ENCODE results near the gene COL5A3. TPM values are rescaled to one million over a fixed set of nuclear protein-coding genes. Genes with fewer than 3 reads are reported as not detected.
A peak's percentile ranks its signal among the peaks of the same experiment; 100 is the strongest.

Gene COL5A3
- total and polyA plus RNA-seq, 12 donors: 0.61 to 26.2 (median 6.8) TPM

DNA sequence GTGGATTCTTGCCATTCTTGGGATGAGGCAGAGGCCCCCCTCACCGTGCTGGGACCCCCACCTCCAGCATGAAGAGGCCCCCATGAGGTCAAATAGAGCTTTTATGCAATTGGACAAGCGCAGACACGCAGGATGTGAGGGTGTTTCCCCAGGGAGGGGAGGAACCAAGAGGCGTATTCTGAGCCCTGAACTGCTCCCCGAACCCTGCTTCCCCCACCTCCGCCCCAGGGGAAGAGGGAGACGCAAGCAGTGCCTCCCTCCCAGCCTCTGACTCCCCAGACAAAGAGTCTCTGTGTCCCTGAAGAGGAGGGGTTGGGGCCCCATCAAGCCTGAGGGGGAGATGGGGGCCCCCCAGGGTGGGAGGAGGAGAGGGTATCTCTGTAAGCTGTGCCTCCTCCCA lies 1.7 kb upstream of the COL5A3 start:
- no peaks in the 10 kb centered on the region for H3K36me3 ChIP-seq (replicated peaks in 1 of 2)
- no peak for DNase-seq
- TF ChIP-seq, protein P1, sequence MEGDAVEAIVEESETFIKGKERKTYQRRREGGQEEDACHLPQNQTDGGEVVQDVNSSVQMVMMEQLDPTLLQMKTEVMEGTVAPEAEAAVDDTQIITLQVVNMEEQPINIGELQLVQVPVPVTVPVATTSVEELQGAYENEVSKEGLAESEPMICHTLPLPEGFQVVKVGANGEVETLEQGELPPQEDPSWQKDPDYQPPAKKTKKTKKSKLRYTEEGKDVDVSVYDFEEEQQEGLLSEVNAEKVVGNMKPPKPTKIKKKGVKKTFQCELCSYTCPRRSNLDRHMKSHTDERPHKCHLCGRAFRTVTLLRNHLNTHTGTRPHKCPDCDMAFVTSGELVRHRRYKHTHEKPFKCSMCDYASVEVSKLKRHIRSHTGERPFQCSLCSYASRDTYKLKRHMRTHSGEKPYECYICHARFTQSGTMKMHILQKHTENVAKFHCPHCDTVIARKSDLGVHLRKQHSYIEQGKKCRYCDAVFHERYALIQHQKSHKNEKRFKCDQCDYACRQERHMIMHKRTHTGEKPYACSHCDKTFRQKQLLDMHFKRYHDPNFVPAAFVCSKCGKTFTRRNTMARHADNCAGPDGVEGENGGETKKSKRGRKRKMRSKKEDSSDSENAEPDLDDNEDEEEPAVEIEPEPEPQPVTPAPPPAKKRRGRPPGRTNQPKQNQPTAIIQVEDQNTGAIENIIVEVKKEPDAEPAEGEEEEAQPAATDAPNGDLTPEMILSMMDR (IDR thresholded peaks at IDR 0.05): no peak
- no peak for TF ChIP-seq POLR2A (IDR thresholded peaks at IDR 0.05)
- H3K9me3 ChIP-seq (replicated peaks in 1 of 3): no peaks in the 10 kb centered on the region
- intact Hi-C loops (cut with DNase I): no loop called here
- no peak overlapping the region for H3K27ac ChIP-seq
- peaks cover 28% of the 10 kb centered on the region for H3K27me3 ChIP-seq
- 22 to 42% (median 31%) methylated on average over 4 to 7 of the region's 7 CpGs for WGBS, 4 donors
- no peak overlapping the region for H3K4me3 ChIP-seq
- H3K4me1 ChIP-seq (replicated peaks in 1 of 2): peaks cover 0 to 3% of the 10 kb centered on the region in 2 donors

DNA sequence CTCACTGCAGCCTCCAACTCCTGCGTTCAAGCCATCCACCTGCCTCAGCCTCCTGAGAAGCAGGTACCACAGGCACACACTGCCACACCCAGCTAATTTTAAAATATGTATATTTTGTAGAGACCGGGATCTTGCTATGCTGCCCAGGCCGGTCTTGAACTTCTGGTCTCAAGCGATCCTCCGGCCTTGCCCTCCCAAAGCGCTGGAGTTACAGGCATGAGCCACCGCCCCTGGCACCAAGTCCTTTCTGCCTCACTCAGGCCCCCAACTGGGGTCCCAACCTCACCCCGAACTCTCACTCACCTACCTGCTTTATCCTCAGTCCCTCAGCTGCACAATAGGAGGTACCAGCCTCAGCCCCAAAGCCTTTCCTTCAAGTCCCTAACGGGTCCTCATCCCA lies 635 bp upstream of the COL5A3 start:
- no peaks in the 10 kb centered on the region for H3K36me3 ChIP-seq (replicated peaks in 1 of 2)
- peaks cover 5 to 9% of the 10 kb centered on the region in 2 donors for H3K4me1 ChIP-seq (replicated peaks in 1 of 2)
- no peak overlapping the region for H3K4me3 ChIP-seq
- H3K9me3 ChIP-seq (replicated peaks in 1 of 3): no peaks in the 10 kb centered on the region
- no peak overlapping the region for H3K27ac ChIP-seq
- TF ChIP-seq, protein P1 (IDR thresholded peaks at IDR 0.05): no peak
- no peak for TF ChIP-seq POLR2A (IDR thresholded peaks at IDR 0.05)
- peaks cover 28% of the 10 kb centered on the region for H3K27me3 ChIP-seq
- no peak for DNase-seq
- WGBS, 4 donors: 57 to 81% (median 72%) methylated on average over 8 to 9 of the region's 9 CpGs
- intact Hi-C loops (cut with DNase I): no loop called here

DNA sequence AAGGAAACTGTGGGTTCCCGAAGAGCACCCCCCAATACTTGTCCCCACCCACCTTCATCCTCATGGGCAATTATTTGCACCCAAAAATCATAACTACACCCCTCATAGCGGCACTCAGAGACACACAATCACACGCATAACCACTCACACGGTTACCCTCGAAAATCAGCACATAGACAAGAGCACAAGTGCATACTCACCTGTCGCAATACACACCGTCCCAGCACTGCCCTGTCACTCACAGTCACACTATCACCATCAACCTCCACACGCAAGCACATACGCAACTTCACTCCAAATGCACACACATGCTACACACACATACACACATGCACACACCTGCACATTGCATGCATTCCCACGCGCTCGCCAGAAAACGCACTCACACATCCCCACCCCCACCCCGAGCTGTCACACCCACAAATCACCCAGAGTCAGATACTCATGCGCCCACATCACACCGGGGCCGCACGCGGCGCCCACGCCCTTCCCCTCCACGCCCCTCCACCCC lies 535 bp downstream of the COL5A3 start:
- intact Hi-C loops (cut with DNase I): no loop called here
- H3K4me1 ChIP-seq (replicated peaks in 1 of 2): peaks cover 11 to 12% of the 10 kb centered on the region in 2 donors
- no peak for DNase-seq

DNA sequence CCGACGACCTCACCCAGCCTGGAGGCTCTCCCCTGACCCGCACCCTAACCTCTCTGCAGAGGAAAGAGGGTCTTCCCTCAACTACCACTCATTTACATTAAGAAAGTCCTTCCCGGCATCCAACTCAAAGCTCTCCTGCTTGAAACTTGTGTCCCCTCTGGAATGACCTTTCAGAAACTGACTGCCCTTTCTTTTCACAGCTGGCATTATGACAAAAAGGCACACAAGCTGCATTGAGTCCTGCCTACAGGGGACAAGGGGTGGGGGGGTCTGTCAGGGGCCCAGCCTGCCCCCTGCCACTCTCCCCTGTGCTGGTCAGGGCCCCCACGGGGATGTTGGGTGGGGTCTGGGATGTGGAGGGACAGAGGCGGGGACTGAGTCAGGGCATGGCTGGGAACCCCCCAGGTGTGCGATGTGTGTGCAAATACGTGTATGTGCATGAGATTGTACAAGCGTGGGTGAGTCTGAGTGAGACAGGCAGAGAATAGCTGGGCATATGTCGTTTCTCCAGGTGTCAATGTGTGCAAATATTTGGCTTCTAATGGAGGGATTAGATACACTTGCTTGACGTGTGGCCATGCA lies 2.0 kb downstream of the COL5A3 start:
- Histone ChIP-seq H3K4me3 (no peak overlapping the region), H3K4me1 (replicated peaks in 1 of 2) (peaks cover 11 to 12% of the 10 kb centered on the region in 2 donors), H3K27ac (peak overlapping the region in 2 of 5 donors; percentile 73 to 87), H3K36me3 (replicated peaks in 1 of 2) (no peaks in the 10 kb centered on the region), H3K9me3 (replicated peaks in 1 of 3) (no peaks in the 10 kb centered on the region), H3K27me3 (peaks cover 25% of the 10 kb centered on the region)
- DNase-seq: no peak
- intact Hi-C loops (cut with DNase I): no loop called here
- WGBS, 4 donors: 56 to 76% (median 63%) methylated on average over 11 of the region's 11 CpGs
- TF ChIP-seq, protein P1 (IDR thresholded peaks at IDR 0.05): no peak
- TF ChIP-seq POLR2A (IDR thresholded peaks at IDR 0.05): no peak

More for the DNA sequence above, 535 bp downstream of the COL5A3 start:
- TF ChIP-seq, protein P1 (IDR thresholded peaks at IDR 0.05): no peak
- TF ChIP-seq POLR2A (IDR thresholded peaks at IDR 0.05): no peak
- Histone ChIP-seq H3K36me3 (replicated peaks in 1 of 2) (no peaks in the 10 kb centered on the region), H3K27ac (peak overlapping the region in 1 of 5 donors; percentile 87), H3K27me3 (peaks cover 28% of the 10 kb centered on the region), H3K9me3 (replicated peaks in 1 of 3) (no peaks in the 10 kb centered on the region), H3K4me3 (peak overlapping the region in 2 of 4 donors; percentile 13 to 58)
- WGBS, 4 donors: 3 to 11% (median 6%) methylated on average over 13 to 22 of the region's 22 CpGs
